H9 (cell line): ENCODE measurements around the gene TNNT1. TPM values are rescaled to one million over a fixed set of nuclear protein-coding genes. Genes with fewer than 3 reads are reported as not detected.
A peak's percentile ranks its signal among the peaks of the same experiment; 100 is the strongest.

Source experiments
- DNase-seq: peaks from one replicate; pipeline ENCODE4 v3.0.0-alpha.2; 2017
- H2AFZ ChIP-seq: one replicate; pipeline ENCODE4 v1.6.1; 2013; ENCODE audit warnings: mild to moderate bottlenecking, low read length, control low read depth, moderate library complexity
- H2AK5ac ChIP-seq: 2 replicates; pipeline ENCODE4 v1.6.1; 2013; ENCODE audit warnings: low read length, control low read depth, mixed read lengths; ENCODE audit not compliant: insufficient read length
- H2BK120ac ChIP-seq: one replicate; pipeline ENCODE4 v1.6.1; 2013; ENCODE audit warnings: low read depth, mild to moderate bottlenecking, low read length, control low read depth, inconsistent platforms; ENCODE audit not compliant: poor library complexity, severe bottlenecking
- H2BK12ac ChIP-seq: 2 replicates; pipeline ENCODE4 v1.6.1; 2013; ENCODE audit warnings: low read length, control low read depth, mixed read lengths, low read depth; ENCODE audit not compliant: insufficient read length
- H2BK15ac ChIP-seq: 2 replicates; pipeline ENCODE4 v1.6.1; 2013; ENCODE audit warnings: low read depth, low read length, control low read depth
- H2BK20ac ChIP-seq: one replicate; pipeline ENCODE4 v1.6.1; 2013; ENCODE audit warnings: low read depth, mild to moderate bottlenecking, low read length, control low read depth, inconsistent platforms; ENCODE audit not compliant: poor library complexity, severe bottlenecking
- H2BK5ac ChIP-seq: 2 replicates; pipeline ENCODE4 v1.6.1; 2013; ENCODE audit warnings: low read length, control low read depth, mixed read lengths; ENCODE audit not compliant: insufficient read length
- H3K14ac ChIP-seq: 2 replicates; pipeline ENCODE4 v1.6.1; 2013; ENCODE audit warnings: low read length, control low read depth; ENCODE audit not compliant: insufficient read depth
- H3K18ac ChIP-seq: 2 replicates; pipeline ENCODE4 v1.6.1; 2013; ENCODE audit warnings: low read depth, mild to moderate bottlenecking, mixed read lengths, low read length, control low read depth; ENCODE audit not compliant: insufficient read length
- H3K23ac ChIP-seq: 2 replicates; pipeline ENCODE4 v1.6.1; 2013; ENCODE audit warnings: low read length, control low read depth, mixed read lengths, low read depth; ENCODE audit not compliant: insufficient read length
- H3K23me2 ChIP-seq: 2 replicates; pipeline ENCODE4 v1.6.1; 2013; ENCODE audit warnings: low read depth, mild to moderate bottlenecking, mixed read lengths, low read length, control low read depth; ENCODE audit not compliant: insufficient read length, poor library complexity, severe bottlenecking
- H3K27ac ChIP-seq: 2 replicates; pipeline ENCODE4 v1.5.1; 2013; ENCODE audit warnings: low read length, control low read depth, mixed read lengths, low read depth; ENCODE audit not compliant: insufficient read length
- H3K27me3 ChIP-seq: 2 replicates; pipeline ENCODE4 v1.6.1; 2013; ENCODE audit warnings: low read length, control low read depth, inconsistent platforms; ENCODE audit not compliant: insufficient read depth
- H3K4ac ChIP-seq: 2 replicates; pipeline ENCODE4 v1.6.1; 2013; ENCODE audit warnings: low read depth, mild to moderate bottlenecking, control low read depth, inconsistent platforms, low read length, moderate library complexity
- H3K4me1 ChIP-seq: 2 replicates; pipeline ENCODE4 v1.6.1; 2013; ENCODE audit warnings: low read length, control low read depth, inconsistent platforms; ENCODE audit not compliant: insufficient read depth
- H3K4me2 ChIP-seq: 2 replicates; pipeline ENCODE4 v1.6.1; 2013; ENCODE audit warnings: low read length, control low read depth, mixed read lengths; ENCODE audit not compliant: insufficient read length, insufficient read depth
- H3K56ac ChIP-seq: 2 replicates; pipeline ENCODE4 v1.6.1; 2013; ENCODE audit warnings: low read depth, mild to moderate bottlenecking, mixed read lengths, low read length, control low read depth; ENCODE audit not compliant: insufficient read length
- H3K79me1 ChIP-seq: 2 replicates; pipeline ENCODE4 v1.6.1; 2013; ENCODE audit warnings: low read depth, mild to moderate bottlenecking, moderate library complexity, low read length, control low read depth, inconsistent platforms; ENCODE audit not compliant: insufficient read depth, poor library complexity, severe bottlenecking
- H3K79me2 ChIP-seq: 2 replicates; pipeline ENCODE4 v1.6.1; 2013; ENCODE audit warnings: low read length, control low read depth, inconsistent platforms; ENCODE audit not compliant: insufficient read depth
- H3K9ac ChIP-seq: 2 replicates; pipeline ENCODE4 v1.6.1; 2013; ENCODE audit warnings: low read length, control low read depth, mixed read lengths; ENCODE audit not compliant: insufficient read length; ENCODE audit errors: extremely low read depth
- H3K9me3 ChIP-seq: one replicate; pipeline ENCODE4 v1.6.1; 2013; ENCODE audit warnings: low read depth, low read length, inconsistent platforms; ENCODE audit not compliant: control insufficient read depth
- H3T11ph ChIP-seq: one replicate; pipeline ENCODE4 v1.6.1; 2013; ENCODE audit warnings: mild to moderate bottlenecking, low read length, control low read depth, inconsistent platforms
- H4K20me1 ChIP-seq: one replicate; pipeline ENCODE4 v1.6.1; 2013; ENCODE audit not compliant: control insufficient read depth, insufficient read length, insufficient read depth
- H4K5ac ChIP-seq: 2 replicates; pipeline ENCODE4 v1.6.1; 2013; ENCODE audit warnings: low read depth, mild to moderate bottlenecking, mixed read lengths, low read length, control low read depth; ENCODE audit not compliant: insufficient read length
- H4K8ac ChIP-seq: replicated peaks from 2 replicates; pipeline ENCODE4 v1.6.1; 2013; ENCODE audit warnings: low read length, control low read depth, mixed read lengths, low read depth; ENCODE audit not compliant: insufficient read length
- H4K91ac ChIP-seq: 2 replicates; pipeline ENCODE4 v1.6.1; 2013; ENCODE audit warnings: low read depth, mild to moderate bottlenecking, moderate library complexity, mixed read lengths, low read length, control low read depth; ENCODE audit not compliant: insufficient read length
- H3K27ac Mint-ChIP-seq, 3 experiments: 2 replicates in 2 of 3; 3 replicates in 1 of 3; pipeline ENCODE4 v1.8.0; 2020 to 2021; ENCODE audit warnings: mixed read lengths in 3 of 3, mild to moderate bottlenecking in 1 of 3, moderate library complexity in 1 of 3
- H3K27me3 Mint-ChIP-seq: 2 replicates; pipeline ENCODE4 v1.8.0; 2021; ENCODE audit warnings: low read depth, mild to moderate bottlenecking, moderate library complexity, mixed read lengths
- H3K36me3 Mint-ChIP-seq, 3 experiments: 2 replicates in 2 of 3; 3 replicates in 1 of 3; pipeline ENCODE4 v1.8.0; 2020 to 2021; ENCODE audit warnings: low read depth in 3 of 3, mixed read lengths in 3 of 3; ENCODE audit not compliant: insufficient read depth in 1 of 3
- H3K4me1 Mint-ChIP-seq, 2 experiments: 2 replicates each; pipeline ENCODE4 v1.8.0; 2020; ENCODE audit warnings: mixed read lengths in 2 of 2
- H3K4me3 Mint-ChIP-seq, 2 experiments: 2 replicates in 1 of 2; 3 replicates in 1 of 2; pipeline ENCODE4 v1.8.0; 2020 to 2021; ENCODE audit warnings: mild to moderate bottlenecking in 2 of 2, mixed read lengths in 2 of 2, moderate library complexity in 1 of 2
- H3K9me3 Mint-ChIP-seq, 2 experiments: 2 replicates in 1 of 2; 3 replicates in 1 of 2; pipeline ENCODE4 v1.8.0; 2020; ENCODE audit warnings: mild to moderate bottlenecking in 2 of 2, mixed read lengths in 2 of 2, moderate library complexity in 1 of 2
- CTCF ChIP-seq: fragments of 200-600 bp; sonication (generic); conservative IDR thresholded peaks from 3 replicates; pipeline ENCODE4 v1.8.0; 2021; ENCODE audit warnings: antibody characterized with exemption, mild to moderate bottlenecking
- WGBS: extraction: QIAGEN DNeasy Blood & Tissue Kit; methylation state at CpG from one replicate; pipeline ENCODE4 v1.1.7; 2013; ENCODE audit warnings: missing lambda C conversion rate, low lambda C conversion rate, mixed read lengths; ENCODE audit not compliant: insufficient read length; ENCODE audit errors: extremely low coverage; 5-methylcytosine and 5-hydroxymethylcytosine counted together
- total RNA-seq: library from RNA; stranded (reverse); gene quantifications from 2 replicates; pipeline ENCODE4 v1.2.1, GENCODE V29; 2021

The TNNT1 gene
- total RNA-seq, 1 experiment from 2014 or later = 127 TPM

- H4K8ac ChIP-seq = no peak overlapping the region
- peak overlapping the region; percentile 35 for H3K4me2 ChIP-seq
- H4K5ac ChIP-seq = no peak overlapping the region
- H2BK12ac ChIP-seq = no peak overlapping the region
- H4K91ac ChIP-seq = no peak overlapping the region
- Mint-ChIP-seq H3K4me1 (peaks cover 21 to 30% of the 10 kb centered on the region in 2 experiments), H3K27me3 (peaks cover 4% of the 10 kb centered on the region), H3K4me3 (peak overlapping the region; percentile 91 to 97), H3K36me3 (no peaks in the 10 kb centered on the region), H3K9me3 (no peaks in the 10 kb centered on the region), H3K27ac (peak overlapping the region; percentile 97 to 99 (median 98))
- no peak overlapping the region for H3T11ph ChIP-seq
- peaks cover 15% of the 10 kb centered on the region for H3K23me2 ChIP-seq
- H3K9ac ChIP-seq = peak overlapping the region; percentile 25
- no peak overlapping the region for H2AK5ac ChIP-seq
- no peak overlapping the region; the same call in 1 of the 2 replicates for H3K14ac ChIP-seq
- no peak for TF ChIP-seq CTCF
- no peak overlapping the region for H2BK15ac ChIP-seq
- no peaks in the 10 kb centered on the region for H3K27me3 ChIP-seq
- no CpG with 5 or more reads among the region's 44 CpGs for WGBS
- H3K27ac ChIP-seq = no peak overlapping the region
- peak overlapping the region; percentile 62 for H2AFZ ChIP-seq
- H3K56ac ChIP-seq = no peak overlapping the region
- H2BK120ac ChIP-seq = no peak overlapping the region
- H3K9me3 ChIP-seq = no peaks in the 10 kb centered on the region
- no peaks in the 10 kb centered on the region for H3K4me1 ChIP-seq
- H3K4ac ChIP-seq = no peak overlapping the region
- H2BK5ac ChIP-seq = no peak overlapping the region
- H3K23ac ChIP-seq = no peak overlapping the region
- peak overlapping the region; percentile 30 for H3K18ac ChIP-seq
- H4K20me1 ChIP-seq = peaks cover 3% of the 10 kb centered on the region
- peaks cover 7% of the 10 kb centered on the region; the same call in 1 of the 2 replicates for H3K79me2 ChIP-seq
- DNase-seq = peak; percentile 99
- peaks cover 5% of the 10 kb centered on the region for H3K79me1 ChIP-seq
- H2BK20ac ChIP-seq = no peak overlapping the region
Measured at GRCh38 chr19:55117663-55118391, 31.2 kb downstream of the TNNT1 start.
